IPS-NIHi7 (cell line): ENCODE results near the gene SLC2A4.
"Not testable (repeated sequence)": the region's sequence is repeated elsewhere in the genome, so short reads cannot be mapped to it uniquely, and the experiment has no call there.

Experiments
- DNase-seq: peaks from one replicate; pipeline ENCODE4 v3.0.0; 2012; ENCODE audit warnings: mixed read lengths; ENCODE audit errors: extremely low spot score

SLC2A4 gene

GRCh38 chr17:7281074-7281952 is at the start of gene SLC2A4:
SLC2A4 (plus strand) TSS chr17:7281718; CDS start chr17:7281935, 217 bp downstream.
- peak; percentile 99 for DNase-seq

- no peak for DNase-seq
Measured at GRCh38 chr17:7232114-7232513, 49.4 kb upstream of the SLC2A4 start.

- no peak for DNase-seq
Measured at GRCh38 chr17:7233701-7234082, 47.8 kb upstream of the SLC2A4 start.

- peak; percentile 88 for DNase-seq
Measured at GRCh38 chr17:7234083-7234951, 47.2 kb upstream of the SLC2A4 start, which contains the start of gene DVL2. DVL2 (minus strand) TSS chr17:7234517; CDS start chr17:7234262, 255 bp downstream.

GRCh38 chr17:7235693-7236665 is 45.5 kb upstream of the SLC2A4 start:
- no peak for DNase-seq

- no peak for DNase-seq
Measured at GRCh38 chr17:7236808-7237207, 44.7 kb upstream of the SLC2A4 start.

- no peak for DNase-seq
Measured at GRCh38 chr17:7237266-7237760, 44.2 kb upstream of the SLC2A4 start.

- peak; percentile 79 for DNase-seq
Measured at GRCh38 chr17:7237761-7238419, 43.6 kb upstream of the SLC2A4 start.

GRCh38 chr17:7238420-7239090 is 43.0 kb upstream of the SLC2A4 start:
- DNase-seq, result peak; percentile 22

GRCh38 chr17:7239091-7240027 is 42.2 kb upstream of the SLC2A4 start, which contains the start of gene PHF23:
PHF23 (minus strand) TSS chr17:7239457; CDS start chr17:7239279, 178 bp downstream.
- peak; percentile 93 for DNase-seq

- no peak for DNase-seq
Measured at GRCh38 chr17:7240375-7240774, 41.1 kb upstream of the SLC2A4 start.

- no peak for DNase-seq
Measured at GRCh38 chr17:7241090-7241733, 40.3 kb upstream of the SLC2A4 start.

- peak; percentile 65 for DNase-seq
Measured at GRCh38 chr17:7241783-7242716, 39.5 kb upstream of the SLC2A4 start, which contains the start of gene GABARAP. GABARAP (minus strand) TSS chr17:7242449; CDS start chr17:7242330, 119 bp downstream.

- DNase-seq, result peak; percentile 86
Measured at GRCh38 chr17:7242717-7243452, 38.6 kb upstream of the SLC2A4 start.

- no peak for DNase-seq
Measured at GRCh38 chr17:7243453-7243729, 38.1 kb upstream of the SLC2A4 start.

- not testable (repeated sequence) for DNase-seq
Measured at GRCh38 chr17:7243838-7244237, 37.7 kb upstream of the SLC2A4 start.
